Sigmoid colon (tissue), 4 donors: ENCODE measurements around the gene SLC45A1.

Source experiments
- EP300 ChIP-seq, 4 donors: sonication (generic); formaldehyde crosslinking; IDR thresholded peaks; one replicate each; pipeline ENCODE4 v1.6.1; 2017; ENCODE audit warnings: antibody characterized with exemption in 4 of 4
- POLR2A ChIP-seq, 2 donors: fragments of 450-650 bp; IDR thresholded peaks; one replicate each; pipeline ENCODE4 v1.6.1; 2016; ENCODE audit warnings: antibody characterized with exemption in 2 of 2, mild to moderate bottlenecking in 2 of 2, moderate library complexity in 2 of 2
- POLR2AphosphoS5 ChIP-seq, 4 donors: sonication (generic); formaldehyde crosslinking; IDR thresholded peaks; one replicate each; pipeline ENCODE4 v1.6.1; 2017; ENCODE audit warnings: antibody characterized with exemption in 4 of 4
- TF ChIP-seq, protein P1 (sequence below), 4 experiments: fragments of 450-650 bp in 3 of 4; fragments of 200-600 bp in 1 of 4; IDR thresholded peaks; one replicate each; pipeline ENCODE4 v1.5.1; 2016 to 2019; ENCODE audit warnings: antibody characterized with exemption in 4 of 4, mild to moderate bottlenecking in 3 of 4, moderate library complexity in 2 of 4

DNA sequence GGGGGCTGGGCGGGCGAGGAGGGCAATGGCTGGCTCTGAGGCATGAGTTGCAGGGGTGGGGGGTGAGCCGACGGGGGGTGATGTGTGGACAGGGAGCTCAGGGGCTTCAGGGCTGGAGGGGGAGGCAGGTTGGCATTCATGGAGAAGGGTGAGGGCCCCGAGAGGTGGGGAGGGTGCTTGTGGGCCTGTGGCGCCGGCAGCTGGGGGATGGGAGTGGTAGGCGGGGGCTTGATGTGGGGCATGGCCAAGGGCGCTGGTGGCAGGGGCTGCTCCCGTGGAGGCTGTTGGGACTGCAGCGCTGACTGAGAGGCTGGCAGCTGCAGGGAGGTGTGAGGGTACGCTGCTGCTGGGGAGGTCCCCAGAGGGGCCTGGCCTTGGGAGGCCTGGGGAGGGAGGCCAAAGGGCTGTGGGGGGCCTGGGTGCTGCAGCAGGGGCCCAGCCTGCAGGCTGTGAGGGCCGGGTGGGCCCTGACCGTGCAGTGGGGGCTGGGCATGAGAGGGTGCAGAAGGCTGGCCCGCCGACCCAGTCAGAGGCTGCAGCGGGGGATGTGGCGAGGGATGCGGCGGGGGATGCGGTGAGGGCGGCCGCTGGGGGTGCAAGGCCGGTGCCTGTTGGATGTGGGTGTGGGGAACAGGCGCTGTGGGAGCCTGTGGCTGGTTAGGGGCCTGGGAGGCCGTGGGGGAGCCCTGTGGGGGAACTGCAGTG, 42.7 kb downstream of the SLC45A1 start:
- TF ChIP-seq, protein P1, sequence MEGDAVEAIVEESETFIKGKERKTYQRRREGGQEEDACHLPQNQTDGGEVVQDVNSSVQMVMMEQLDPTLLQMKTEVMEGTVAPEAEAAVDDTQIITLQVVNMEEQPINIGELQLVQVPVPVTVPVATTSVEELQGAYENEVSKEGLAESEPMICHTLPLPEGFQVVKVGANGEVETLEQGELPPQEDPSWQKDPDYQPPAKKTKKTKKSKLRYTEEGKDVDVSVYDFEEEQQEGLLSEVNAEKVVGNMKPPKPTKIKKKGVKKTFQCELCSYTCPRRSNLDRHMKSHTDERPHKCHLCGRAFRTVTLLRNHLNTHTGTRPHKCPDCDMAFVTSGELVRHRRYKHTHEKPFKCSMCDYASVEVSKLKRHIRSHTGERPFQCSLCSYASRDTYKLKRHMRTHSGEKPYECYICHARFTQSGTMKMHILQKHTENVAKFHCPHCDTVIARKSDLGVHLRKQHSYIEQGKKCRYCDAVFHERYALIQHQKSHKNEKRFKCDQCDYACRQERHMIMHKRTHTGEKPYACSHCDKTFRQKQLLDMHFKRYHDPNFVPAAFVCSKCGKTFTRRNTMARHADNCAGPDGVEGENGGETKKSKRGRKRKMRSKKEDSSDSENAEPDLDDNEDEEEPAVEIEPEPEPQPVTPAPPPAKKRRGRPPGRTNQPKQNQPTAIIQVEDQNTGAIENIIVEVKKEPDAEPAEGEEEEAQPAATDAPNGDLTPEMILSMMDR (IDR thresholded peaks at IDR 0.05) = no peak
- TF ChIP-seq POLR2AphosphoS5 (IDR thresholded peaks at IDR 0.05) = peak in 1 of 4 donors; percentile 10
- no peak for TF ChIP-seq POLR2A (IDR thresholded peaks at IDR 0.05)
- no peak for TF ChIP-seq EP300 (IDR thresholded peaks at IDR 0.05)
